ENCODE measurements around the gene HDAC4. TPM values are rescaled to one million over a fixed set of nuclear protein-coding genes. Genes with fewer than 3 reads are reported as not detected.
A peak's percentile ranks its signal among the peaks of the same experiment; 100 is the strongest.

The HDAC4 gene
- total and polyA plus RNA-seq, 2 experiments from 2014 or later = 8.1 to 41.8 TPM

- no peak for TF ChIP-seq ZNF331 (CRISPR knock-in tag; IDR thresholded peaks at IDR 0.05; ENCODE audit: low read depth)
- no peak for TF ChIP-seq STAT1 (IDR thresholded peaks at IDR 0.05; ENCODE audit: unreplicated experiment)
- no peak for TF ChIP-seq CTCF (conservative IDR thresholded peaks at IDR 0.05; ENCODE audit: low read depth in 2 of 2)
- no peak for TF ChIP-seq EZH2 (IDR thresholded peaks at IDR 0.05; ENCODE audit: low read depth, unreplicated experiment)
- no peak for TF ChIP-seq REST (IDR thresholded peaks at IDR 0.05; ENCODE audit: unreplicated experiment)
- TF ChIP-seq POLR2AphosphoS5 (IDR thresholded peaks at IDR 0.05; ENCODE audit: low read depth) = no peak
- no peak for TF ChIP-seq EZH2phosphoT487 (IDR thresholded peaks at IDR 0.05; ENCODE audit: unreplicated experiment)
- TF ChIP-seq ETS1 (IDR thresholded peaks at IDR 0.05) = no peak
- no peak for TF ChIP-seq CREB1 (CRISPR knock-in tag; IDR thresholded peaks at IDR 0.05; ENCODE audit: low read depth)
- no peak overlapping the region for H3K4me3 Mint-ChIP-seq
Observed at GRCh38 chr2:239287461-239287860, 113.4 kb downstream of the HDAC4 start.

GRCh38 chr2:239286901-239287300 lies 113.9 kb downstream of the HDAC4 start:
- Histone ChIP-seq H3K9me2 (ENCODE audit: insufficient read depth) (no peaks in the 10 kb centered on the region), H3K4me1 (ENCODE audit: insufficient read depth) (peaks cover 18% of the 10 kb centered on the region), H3K36me3 (ENCODE audit: insufficient read depth) (no peaks in the 10 kb centered on the region), H3K4me3 (no peak overlapping the region), H2AFZ (no peak overlapping the region), H4K20me1 (replicated peaks; ENCODE audit: insufficient read depth) (no peaks in the 10 kb centered on the region; the same call in 1 of the 2 replicates), H3K79me2 (replicated peaks; ENCODE audit: insufficient read depth) (peaks cover 75% of the 10 kb centered on the region), H3K27me3 (ENCODE audit: insufficient read depth) (no peaks in the 10 kb centered on the region), H3K27ac (ENCODE audit: low read depth) (no peak overlapping the region), H3K4me2 (no peak overlapping the region), H3F3A (replicated peaks; ENCODE audit: low read depth) (no peaks in the 10 kb centered on the region)
- Mint-ChIP-seq H3K27me3 (ENCODE audit: insufficient read depth, low read depth, poor library complexity) (peaks cover 18% of the 10 kb centered on the region), H3K4me1 (peaks cover 62% of the 10 kb centered on the region), H3K27ac (peak overlapping the region; percentile 16; the same call in 1 of the 2 replicates), H3K4me3 (no peak overlapping the region), H3K9me3 (no peaks in the 10 kb centered on the region), H3K36me3 (ENCODE audit: low read depth) (no peaks in the 10 kb centered on the region)
- DNase-seq (ENCODE audit: low spot score) (no peak), ATAC-seq (no peak)
- TF ChIP-seq ETS1 (IDR thresholded peaks at IDR 0.05) = no peak
- no peak for TF ChIP-seq STAT1 (IDR thresholded peaks at IDR 0.05; ENCODE audit: unreplicated experiment)
- TF ChIP-seq POLR2AphosphoS5 (IDR thresholded peaks at IDR 0.05; ENCODE audit: low read depth) = no peak
- no peak for TF ChIP-seq CTCF (conservative IDR thresholded peaks at IDR 0.05; ENCODE audit: low read depth in 2 of 2)
- no peak for TF ChIP-seq CREB1 (CRISPR knock-in tag; IDR thresholded peaks at IDR 0.05; ENCODE audit: low read depth)
- no peak for TF ChIP-seq ZNF331 (CRISPR knock-in tag; IDR thresholded peaks at IDR 0.05; ENCODE audit: low read depth)
- no peak for TF ChIP-seq NANOG (IDR thresholded peaks at IDR 0.05; ENCODE audit: borderline replicate concordance)
- TF ChIP-seq ZNF114 (CRISPR knock-in tag; IDR thresholded peaks at IDR 0.05) = no peak

More at GRCh38 chr2:239287461-239287860, 113.4 kb downstream of the HDAC4 start:
- Mint-ChIP-seq H3K36me3 (ENCODE audit: low read depth) (no peaks in the 10 kb centered on the region), H3K9me3 (no peaks in the 10 kb centered on the region), H3K27me3 (ENCODE audit: insufficient read depth, low read depth, poor library complexity) (peaks cover 21% of the 10 kb centered on the region), H3K4me1 (peaks cover 67% of the 10 kb centered on the region), H3K27ac (peak overlapping the region; percentile 16)
- Histone ChIP-seq H3K9me2 (ENCODE audit: insufficient read depth) (no peaks in the 10 kb centered on the region), H2AFZ (no peak overlapping the region), H3K4me3 (no peak overlapping the region), H4K20me1 (replicated peaks; ENCODE audit: insufficient read depth) (no peaks in the 10 kb centered on the region; the same call in 1 of the 2 replicates), H3K4me1 (ENCODE audit: insufficient read depth) (peaks cover 22% of the 10 kb centered on the region), H3K27ac (ENCODE audit: low read depth) (no peak overlapping the region), H3F3A (replicated peaks; ENCODE audit: low read depth) (no peaks in the 10 kb centered on the region; the same call in 1 of the 2 replicates), H3K79me2 (replicated peaks; ENCODE audit: insufficient read depth) (peaks cover 78% of the 10 kb centered on the region), H3K36me3 (ENCODE audit: insufficient read depth) (no peaks in the 10 kb centered on the region), H3K4me2 (no peak overlapping the region), H3K27me3 (ENCODE audit: insufficient read depth) (no peaks in the 10 kb centered on the region)
- ATAC-seq (no peak), DNase-seq (ENCODE audit: low spot score) (no peak)

Measured in GM23338 (cell line).